H9 (cell line): Measurements from ENCODE around the gene TPX2. TPM values are rescaled to one million over a fixed set of nuclear protein-coding genes. Genes with fewer than 3 reads are reported as not detected.

Experiments
- DNase-seq: peaks from one replicate; pipeline ENCODE4 v3.0.0-alpha.2; 2017
- H2AFZ ChIP-seq: one replicate; pipeline ENCODE4 v1.6.1; 2013; ENCODE audit warnings: mild to moderate bottlenecking, low read length, control low read depth, moderate library complexity
- H2AK5ac ChIP-seq: 2 replicates; pipeline ENCODE4 v1.6.1; 2013; ENCODE audit warnings: low read length, control low read depth, mixed read lengths; ENCODE audit not compliant: insufficient read length
- H2BK120ac ChIP-seq: one replicate; pipeline ENCODE4 v1.6.1; 2013; ENCODE audit warnings: low read depth, mild to moderate bottlenecking, low read length, control low read depth, inconsistent platforms; ENCODE audit not compliant: poor library complexity, severe bottlenecking
- H2BK12ac ChIP-seq: 2 replicates; pipeline ENCODE4 v1.6.1; 2013; ENCODE audit warnings: low read length, control low read depth, mixed read lengths, low read depth; ENCODE audit not compliant: insufficient read length
- H2BK15ac ChIP-seq: 2 replicates; pipeline ENCODE4 v1.6.1; 2013; ENCODE audit warnings: low read depth, low read length, control low read depth
- H2BK20ac ChIP-seq: one replicate; pipeline ENCODE4 v1.6.1; 2013; ENCODE audit warnings: low read depth, mild to moderate bottlenecking, low read length, control low read depth, inconsistent platforms; ENCODE audit not compliant: poor library complexity, severe bottlenecking
- H2BK5ac ChIP-seq: 2 replicates; pipeline ENCODE4 v1.6.1; 2013; ENCODE audit warnings: low read length, control low read depth, mixed read lengths; ENCODE audit not compliant: insufficient read length
- H3K14ac ChIP-seq: 2 replicates; pipeline ENCODE4 v1.6.1; 2013; ENCODE audit warnings: low read length, control low read depth; ENCODE audit not compliant: insufficient read depth
- H3K18ac ChIP-seq: 2 replicates; pipeline ENCODE4 v1.6.1; 2013; ENCODE audit warnings: low read depth, mild to moderate bottlenecking, mixed read lengths, low read length, control low read depth; ENCODE audit not compliant: insufficient read length
- H3K23ac ChIP-seq: 2 replicates; pipeline ENCODE4 v1.6.1; 2013; ENCODE audit warnings: low read length, control low read depth, mixed read lengths, low read depth; ENCODE audit not compliant: insufficient read length
- H3K23me2 ChIP-seq: 2 replicates; pipeline ENCODE4 v1.6.1; 2013; ENCODE audit warnings: low read depth, mild to moderate bottlenecking, mixed read lengths, low read length, control low read depth; ENCODE audit not compliant: insufficient read length, poor library complexity, severe bottlenecking
- H3K27ac ChIP-seq: 2 replicates; pipeline ENCODE4 v1.5.1; 2013; ENCODE audit warnings: low read length, control low read depth, mixed read lengths, low read depth; ENCODE audit not compliant: insufficient read length
- H3K27me3 ChIP-seq: 2 replicates; pipeline ENCODE4 v1.6.1; 2013; ENCODE audit warnings: low read length, control low read depth, inconsistent platforms; ENCODE audit not compliant: insufficient read depth
- H3K4ac ChIP-seq: 2 replicates; pipeline ENCODE4 v1.6.1; 2013; ENCODE audit warnings: low read depth, mild to moderate bottlenecking, control low read depth, inconsistent platforms, low read length, moderate library complexity
- H3K4me1 ChIP-seq: 2 replicates; pipeline ENCODE4 v1.6.1; 2013; ENCODE audit warnings: low read length, control low read depth, inconsistent platforms; ENCODE audit not compliant: insufficient read depth
- H3K4me2 ChIP-seq: 2 replicates; pipeline ENCODE4 v1.6.1; 2013; ENCODE audit warnings: low read length, control low read depth, mixed read lengths; ENCODE audit not compliant: insufficient read length, insufficient read depth
- H3K56ac ChIP-seq: 2 replicates; pipeline ENCODE4 v1.6.1; 2013; ENCODE audit warnings: low read depth, mild to moderate bottlenecking, mixed read lengths, low read length, control low read depth; ENCODE audit not compliant: insufficient read length
- H3K79me1 ChIP-seq: 2 replicates; pipeline ENCODE4 v1.6.1; 2013; ENCODE audit warnings: low read depth, mild to moderate bottlenecking, moderate library complexity, low read length, control low read depth, inconsistent platforms; ENCODE audit not compliant: insufficient read depth, poor library complexity, severe bottlenecking
- H3K79me2 ChIP-seq: 2 replicates; pipeline ENCODE4 v1.6.1; 2013; ENCODE audit warnings: low read length, control low read depth, inconsistent platforms; ENCODE audit not compliant: insufficient read depth
- H3K9ac ChIP-seq: 2 replicates; pipeline ENCODE4 v1.6.1; 2013; ENCODE audit warnings: low read length, control low read depth, mixed read lengths; ENCODE audit not compliant: insufficient read length; ENCODE audit errors: extremely low read depth
- H3K9me3 ChIP-seq: one replicate; pipeline ENCODE4 v1.6.1; 2013; ENCODE audit warnings: low read depth, low read length, inconsistent platforms; ENCODE audit not compliant: control insufficient read depth
- H3T11ph ChIP-seq: one replicate; pipeline ENCODE4 v1.6.1; 2013; ENCODE audit warnings: mild to moderate bottlenecking, low read length, control low read depth, inconsistent platforms
- H4K20me1 ChIP-seq: one replicate; pipeline ENCODE4 v1.6.1; 2013; ENCODE audit not compliant: control insufficient read depth, insufficient read length, insufficient read depth
- H4K5ac ChIP-seq: 2 replicates; pipeline ENCODE4 v1.6.1; 2013; ENCODE audit warnings: low read depth, mild to moderate bottlenecking, mixed read lengths, low read length, control low read depth; ENCODE audit not compliant: insufficient read length
- H4K8ac ChIP-seq: replicated peaks from 2 replicates; pipeline ENCODE4 v1.6.1; 2013; ENCODE audit warnings: low read length, control low read depth, mixed read lengths, low read depth; ENCODE audit not compliant: insufficient read length
- H4K91ac ChIP-seq: 2 replicates; pipeline ENCODE4 v1.6.1; 2013; ENCODE audit warnings: low read depth, mild to moderate bottlenecking, moderate library complexity, mixed read lengths, low read length, control low read depth; ENCODE audit not compliant: insufficient read length
- H3K27ac Mint-ChIP-seq, 3 experiments: 2 replicates in 2 of 3; 3 replicates in 1 of 3; pipeline ENCODE4 v1.8.0; 2020 to 2021; ENCODE audit warnings: mixed read lengths in 3 of 3, mild to moderate bottlenecking in 1 of 3, moderate library complexity in 1 of 3
- H3K27me3 Mint-ChIP-seq: 2 replicates; pipeline ENCODE4 v1.8.0; 2021; ENCODE audit warnings: low read depth, mild to moderate bottlenecking, moderate library complexity, mixed read lengths
- H3K36me3 Mint-ChIP-seq, 3 experiments: 2 replicates in 2 of 3; 3 replicates in 1 of 3; pipeline ENCODE4 v1.8.0; 2020 to 2021; ENCODE audit warnings: low read depth in 3 of 3, mixed read lengths in 3 of 3; ENCODE audit not compliant: insufficient read depth in 1 of 3
- H3K4me1 Mint-ChIP-seq, 2 experiments: 2 replicates each; pipeline ENCODE4 v1.8.0; 2020; ENCODE audit warnings: mixed read lengths in 2 of 2
- H3K4me3 Mint-ChIP-seq, 2 experiments: 2 replicates in 1 of 2; 3 replicates in 1 of 2; pipeline ENCODE4 v1.8.0; 2020 to 2021; ENCODE audit warnings: mild to moderate bottlenecking in 2 of 2, mixed read lengths in 2 of 2, moderate library complexity in 1 of 2
- H3K9me3 Mint-ChIP-seq, 2 experiments: 2 replicates in 1 of 2; 3 replicates in 1 of 2; pipeline ENCODE4 v1.8.0; 2020; ENCODE audit warnings: mild to moderate bottlenecking in 2 of 2, mixed read lengths in 2 of 2, moderate library complexity in 1 of 2
- CTCF ChIP-seq: fragments of 200-600 bp; sonication (generic); conservative IDR thresholded peaks from 3 replicates; pipeline ENCODE4 v1.8.0; 2021; ENCODE audit warnings: antibody characterized with exemption, mild to moderate bottlenecking
- total RNA-seq: library from RNA; stranded (reverse); gene quantifications from 2 replicates; pipeline ENCODE4 v1.2.1, GENCODE V29; 2021

TPX2 gene
- total RNA-seq, 1 experiment from 2014 or later, result 161 TPM

GRCh38 chr20:31711179-31712111 lies 27.6 kb upstream of the TPX2 start:
- H2BK5ac ChIP-seq, result no peak overlapping the region
- no peaks in the 10 kb centered on the region for H3K9me3 Mint-ChIP-seq
- H2BK12ac ChIP-seq, result no peak overlapping the region
- no peak overlapping the region for H3K27ac ChIP-seq
- no peak overlapping the region for H3K4me3 Mint-ChIP-seq
- no peak overlapping the region for H2AK5ac ChIP-seq
- H3K4me1 Mint-ChIP-seq, result peaks cover 66 to 74% of the 10 kb centered on the region in 2 experiments
- TF ChIP-seq CTCF, result no peak
- H3K9ac ChIP-seq, result no peak overlapping the region
- DNase-seq, result no peak
- no peaks in the 10 kb centered on the region for H3K27me3 Mint-ChIP-seq
- H3K23me2 ChIP-seq, result no peaks in the 10 kb centered on the region
- H2BK120ac ChIP-seq, result no peak overlapping the region
- no peak overlapping the region for H3K4ac ChIP-seq
- no peak overlapping the region for H4K8ac ChIP-seq
- no peak overlapping the region for H3K23ac ChIP-seq
- H3K14ac ChIP-seq, result no peak overlapping the region
- H3T11ph ChIP-seq, result no peak overlapping the region
- H3K18ac ChIP-seq, result no peak overlapping the region
- H3K79me1 ChIP-seq, result no peaks in the 10 kb centered on the region
- H3K4me2 ChIP-seq, result no peak overlapping the region
- no peaks in the 10 kb centered on the region for H3K9me3 ChIP-seq
- H3K36me3 Mint-ChIP-seq, result peaks cover 4 to 61% (median 41%) of the 10 kb centered on the region in 3 experiments; a peak in 6 of 7 replicates
- no peaks in the 10 kb centered on the region for H4K20me1 ChIP-seq
- H4K5ac ChIP-seq, result no peak overlapping the region
- no peak overlapping the region for H2AFZ ChIP-seq
- H3K27ac Mint-ChIP-seq, result peak overlapping the region in 2 of 3 experiments; percentile 42 to 77; a peak in 4 of 7 replicates
- H3K56ac ChIP-seq, result no peak overlapping the region
- no peaks in the 10 kb centered on the region; the same call in 1 of the 2 replicates for H3K79me2 ChIP-seq
- no peaks in the 10 kb centered on the region for H3K27me3 ChIP-seq
- H4K91ac ChIP-seq, result no peak overlapping the region
- H3K4me1 ChIP-seq, result peaks cover 15% of the 10 kb centered on the region
- no peak overlapping the region for H2BK20ac ChIP-seq
- H2BK15ac ChIP-seq, result no peak overlapping the region
